GM18858 (cell line): ENCODE results near the gene GCDH.
"Not testable (repeated sequence)": the region's sequence is repeated elsewhere in the genome, so short reads cannot be mapped to it uniquely, and the experiment has no call there.

ENCODE experiments used
- ATAC-seq: cut with Tn5 transposase; IDR thresholded peaks from one replicate; pipeline ENCODE4 v1.9.1; 2021; ENCODE audit not compliant: unreplicated experiment

GCDH gene

DNA sequence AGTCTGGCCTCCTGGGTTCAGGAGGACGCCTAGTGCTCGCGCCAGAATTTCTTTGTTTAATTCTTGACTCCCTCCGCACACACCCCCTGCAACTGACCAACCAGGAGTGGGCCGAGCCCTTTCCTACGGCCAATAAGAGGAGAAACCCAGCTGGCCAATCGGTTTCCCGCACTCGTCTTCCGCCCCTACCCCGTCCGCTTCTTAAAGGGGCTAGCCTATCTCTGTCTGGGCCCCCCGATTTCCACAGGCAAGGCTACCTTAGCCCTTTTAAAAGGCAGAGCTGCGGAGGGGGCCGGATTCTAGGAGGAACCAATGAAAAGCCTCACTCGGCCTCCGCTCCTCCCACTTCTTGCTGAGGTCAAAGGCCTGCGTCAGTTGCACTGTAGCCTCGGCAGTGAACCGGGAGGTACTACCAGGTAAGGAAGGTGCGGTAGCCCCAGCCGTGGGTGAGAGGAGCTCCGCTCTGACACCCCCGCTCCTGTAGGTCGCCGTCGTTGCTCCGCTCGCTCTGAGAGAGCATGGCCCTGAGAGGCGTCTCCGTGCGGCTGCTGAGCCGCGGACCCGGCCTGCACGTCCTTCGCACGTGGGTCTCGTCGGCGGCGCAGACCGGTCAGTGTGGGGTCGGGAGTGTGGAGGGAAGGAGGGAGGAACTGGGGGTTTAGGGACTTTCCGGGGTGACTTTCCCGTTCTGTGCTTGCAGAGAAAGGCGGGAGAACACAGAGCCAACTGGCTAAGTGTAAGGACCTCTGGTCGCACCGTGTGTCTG is at the start of gene GCDH:
GCDH (plus strand) TSS at position 374 of the 766 bp plus-strand sequence; CDS start at position 519, 145 bp downstream.
- peak; percentile 70 for ATAC-seq

DNA sequence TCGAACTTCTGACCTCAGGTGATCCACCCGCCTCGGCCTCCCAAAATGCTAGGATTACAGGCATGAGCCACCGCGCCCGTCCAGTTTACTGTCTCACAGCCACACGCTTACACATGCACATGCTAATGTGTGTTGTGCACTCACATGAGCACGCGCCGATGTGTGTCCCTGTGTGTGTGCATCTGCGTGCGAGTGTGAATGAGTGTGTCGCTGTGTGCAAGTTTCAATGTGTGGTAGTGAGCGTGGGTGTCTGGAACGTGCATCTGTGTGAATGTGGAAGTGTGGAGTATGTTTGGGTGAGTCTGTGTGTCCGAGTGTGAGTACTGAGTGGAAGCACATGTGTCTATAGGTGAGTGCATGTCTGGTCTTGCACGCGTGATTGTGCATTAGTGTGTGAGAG is 48.4 kb upstream of the GCDH start:
- ATAC-seq, result no peak

DNA sequence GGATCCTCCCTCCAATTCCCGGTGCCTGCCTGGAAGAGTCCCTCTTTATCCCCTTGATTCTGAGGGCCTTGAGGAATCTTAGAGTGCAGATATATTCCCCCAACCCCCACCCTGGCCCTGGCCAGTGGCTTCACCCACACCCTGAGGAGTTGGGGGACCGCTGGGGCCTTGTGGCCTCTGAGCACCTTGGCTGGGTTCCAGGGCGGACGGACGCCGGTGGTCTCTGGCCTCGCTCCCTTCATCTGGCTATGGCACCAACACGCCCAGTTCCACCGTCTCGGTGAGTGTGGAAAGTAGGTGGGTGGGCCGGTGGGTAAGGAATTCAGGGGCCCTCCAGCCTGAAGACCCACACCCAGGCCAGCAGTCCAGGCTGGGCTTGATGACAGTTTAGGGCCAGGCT is 47.6 kb upstream of the GCDH start:
- no peak for ATAC-seq

DNA sequence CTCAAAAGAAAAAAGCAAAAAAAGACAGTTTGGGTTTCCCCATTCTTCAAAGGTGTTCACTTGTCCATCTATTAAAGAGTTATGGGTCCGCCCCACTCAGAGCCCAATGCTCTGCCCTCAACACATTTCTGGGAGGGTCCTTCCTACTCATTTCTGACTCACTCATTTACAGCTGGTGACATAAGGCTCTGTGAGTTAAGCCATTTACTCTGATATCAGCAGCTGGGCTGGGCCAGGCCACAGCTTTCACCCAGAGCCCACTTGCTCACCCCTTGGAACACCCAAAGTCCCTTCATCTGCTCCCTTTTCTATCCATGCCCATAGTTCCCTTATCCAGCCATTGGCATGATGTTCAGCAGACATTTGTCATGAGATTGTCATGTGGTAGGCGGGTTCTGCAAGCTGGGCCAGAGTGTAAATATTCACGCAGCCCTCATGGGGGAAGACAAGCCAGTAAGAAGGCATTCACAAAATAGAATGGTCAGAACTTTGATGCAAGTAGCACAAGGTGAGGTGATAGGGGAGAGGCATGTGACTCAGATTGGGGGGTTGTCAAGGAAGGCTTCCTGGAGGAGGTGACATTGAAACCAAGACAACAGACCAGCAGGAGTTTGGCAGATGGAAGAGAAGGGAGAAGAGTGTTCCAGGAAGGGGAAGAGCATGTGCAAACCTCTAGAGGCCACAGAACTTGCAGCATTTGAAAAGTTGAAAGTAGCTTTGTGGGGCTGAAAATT is 46.8 kb upstream of the GCDH start:
- no peak for ATAC-seq

DNA sequence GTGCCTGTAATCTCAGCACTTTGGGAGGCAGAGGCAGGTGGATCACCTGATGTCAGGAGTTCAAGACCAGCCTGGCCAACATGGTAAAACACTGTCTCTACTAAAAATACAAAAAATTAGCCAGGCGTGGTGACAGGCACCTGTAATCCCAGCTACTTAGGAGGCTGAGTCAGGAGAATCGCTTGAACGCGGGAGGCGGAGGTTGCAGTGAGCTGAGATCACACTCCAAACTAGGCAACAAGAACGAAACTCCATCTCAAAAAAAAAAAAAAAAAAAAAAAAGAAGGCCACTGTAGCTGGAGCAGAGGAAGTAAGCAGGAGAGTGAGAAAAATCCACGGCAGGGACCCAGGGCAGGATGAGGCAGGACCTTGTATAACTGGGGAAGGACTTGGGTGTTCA is 44.3 kb upstream of the GCDH start:
- ATAC-seq, result not testable (repeated sequence)

DNA sequence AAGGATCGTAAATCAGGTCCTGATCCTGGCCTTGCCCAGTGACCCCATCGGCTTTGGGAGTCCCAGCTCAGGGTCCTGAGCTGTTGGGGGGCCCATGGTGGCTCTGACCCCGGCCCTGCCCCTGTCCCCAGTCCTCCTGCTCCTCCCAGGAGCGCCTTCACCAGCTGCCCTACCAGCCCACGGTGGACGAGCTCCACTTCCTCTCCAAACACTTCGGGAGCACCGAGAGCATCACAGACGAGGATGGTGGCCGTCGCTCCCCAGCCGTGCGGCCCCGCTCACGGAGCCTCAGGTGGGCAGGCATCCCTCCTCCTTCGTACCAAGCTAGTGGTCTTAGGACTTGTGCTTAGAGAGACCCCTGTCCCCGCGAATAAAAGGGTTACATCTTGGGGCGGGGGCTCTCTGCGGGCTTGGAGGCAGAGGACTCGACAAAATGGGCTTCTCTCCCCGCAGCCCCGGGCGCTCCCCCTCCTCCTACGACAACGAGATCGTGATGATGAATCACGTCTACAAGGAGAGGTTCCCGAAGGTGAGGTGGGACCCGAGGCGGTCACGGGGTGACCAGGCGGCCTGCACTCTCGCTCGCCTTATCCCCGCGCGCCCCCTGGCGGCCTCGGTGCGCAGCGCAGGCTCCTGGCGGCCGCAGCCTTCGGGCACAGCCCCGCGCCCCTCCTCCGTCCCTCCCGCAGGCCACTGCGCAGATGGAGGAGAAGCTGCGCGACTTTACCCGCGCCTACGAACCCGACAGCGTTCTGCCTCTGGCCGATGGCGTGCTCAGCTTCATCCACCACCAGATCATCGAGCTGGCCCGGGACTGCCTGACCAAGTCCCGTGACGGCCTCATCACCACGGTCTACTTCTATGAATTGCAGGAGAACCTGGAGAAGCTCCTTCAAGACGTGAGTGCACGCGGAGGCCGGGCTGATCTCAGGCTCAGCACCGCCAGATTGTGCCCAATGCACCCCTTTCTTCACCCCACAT is 43.5 kb upstream of the GCDH start:
- ATAC-seq, result no peak

DNA sequence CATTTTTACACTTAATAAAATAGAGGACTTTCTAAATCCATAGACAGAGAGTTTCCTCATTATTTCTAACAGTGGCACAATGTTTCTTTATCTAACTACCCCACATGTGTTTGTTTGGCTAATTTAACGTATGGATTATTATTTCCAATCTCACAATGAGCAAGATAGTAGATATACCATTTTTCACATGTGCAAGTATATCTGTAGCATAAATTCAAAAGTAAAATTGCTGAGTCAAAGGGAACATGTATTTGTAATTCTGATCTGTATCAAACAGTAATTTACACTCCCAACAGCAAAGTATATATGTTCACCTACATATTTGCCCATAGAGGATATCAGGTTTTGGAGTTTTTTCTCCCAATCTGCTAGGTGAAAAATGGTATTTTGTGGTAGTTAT is 34.3 kb upstream of the GCDH start:
- no peak for ATAC-seq

DNA sequence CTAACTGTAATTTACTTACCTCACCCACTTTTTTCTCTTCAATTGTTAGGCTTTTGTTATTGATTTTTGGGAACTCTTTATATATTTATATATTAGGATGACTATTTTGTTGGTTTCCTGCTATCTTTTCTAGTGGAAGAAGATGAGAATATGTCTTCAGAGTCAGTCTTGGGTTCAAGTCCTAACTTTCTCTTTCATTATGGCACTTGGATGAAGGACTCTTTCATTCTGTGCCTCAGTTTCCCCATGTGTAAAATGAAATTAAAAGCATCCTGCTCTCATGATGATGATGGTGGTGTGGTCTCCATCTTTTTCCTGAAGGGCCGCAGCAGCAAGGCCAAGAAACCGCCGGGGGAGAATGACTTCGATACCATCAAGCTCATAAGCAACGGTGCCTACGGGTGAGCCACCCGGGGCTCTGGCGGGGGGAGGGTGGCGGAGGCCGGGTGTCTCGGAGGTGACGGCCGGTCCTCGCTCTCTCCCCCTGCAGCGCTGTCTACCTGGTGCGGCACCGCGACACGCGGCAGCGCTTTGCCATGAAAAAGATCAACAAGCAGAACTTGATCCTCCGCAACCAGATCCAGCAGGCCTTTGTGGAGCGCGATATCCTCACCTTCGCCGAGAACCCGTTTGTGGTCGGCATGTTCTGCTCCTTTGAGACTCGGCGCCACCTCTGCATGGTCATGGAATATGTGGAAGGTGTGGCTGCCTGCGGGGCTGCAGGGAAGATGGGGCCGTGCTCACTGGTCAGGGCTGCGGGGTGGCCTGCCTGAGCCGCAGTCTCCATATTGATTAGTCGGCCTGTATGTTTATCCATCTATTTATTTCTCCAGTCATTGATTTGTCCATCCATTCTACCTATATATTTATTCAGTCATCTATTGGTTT is 32.7 kb upstream of the GCDH start:
- ATAC-seq, result no peak

DNA sequence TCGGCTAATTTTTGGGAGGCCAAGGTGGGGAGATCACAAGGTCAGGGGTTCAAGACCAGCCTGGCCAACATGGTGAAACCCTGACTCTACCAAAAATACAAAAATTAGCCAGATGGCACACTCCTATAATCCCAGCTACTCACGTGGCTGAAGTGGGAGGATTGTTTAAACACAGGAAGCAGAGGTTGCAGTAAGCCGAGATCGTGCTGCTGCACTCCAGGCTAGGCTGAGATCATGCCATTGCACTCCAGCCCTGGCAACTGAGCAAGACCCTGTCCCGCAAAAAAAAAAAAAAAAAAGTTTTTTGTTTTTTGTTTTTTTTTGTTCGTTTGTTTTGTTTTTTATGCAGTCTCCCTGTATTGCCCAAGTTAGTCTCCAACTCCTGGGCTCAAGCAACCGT is 31.4 kb upstream of the GCDH start:
- ATAC-seq, result no peak

DNA sequence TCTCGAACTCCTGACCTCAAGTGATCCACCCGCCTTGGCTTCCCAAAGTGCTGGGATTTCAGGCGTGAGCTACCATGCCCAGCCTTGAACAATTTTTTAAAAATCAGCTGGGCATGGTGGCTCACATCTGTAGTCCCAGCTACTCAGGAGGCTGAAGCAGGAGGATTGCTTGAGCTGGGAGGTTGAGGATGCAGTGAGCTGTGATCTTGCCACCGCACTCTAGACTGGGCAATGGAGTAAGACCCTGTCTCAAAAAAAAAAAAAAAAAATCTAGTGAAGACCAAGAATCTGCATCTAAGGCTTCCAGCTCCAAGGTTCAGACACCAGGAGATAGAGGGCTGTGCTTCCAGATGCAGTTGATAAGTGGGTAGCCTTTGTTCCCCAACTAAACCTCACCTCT is 26.8 kb upstream of the GCDH start:
- no peak for ATAC-seq

DNA sequence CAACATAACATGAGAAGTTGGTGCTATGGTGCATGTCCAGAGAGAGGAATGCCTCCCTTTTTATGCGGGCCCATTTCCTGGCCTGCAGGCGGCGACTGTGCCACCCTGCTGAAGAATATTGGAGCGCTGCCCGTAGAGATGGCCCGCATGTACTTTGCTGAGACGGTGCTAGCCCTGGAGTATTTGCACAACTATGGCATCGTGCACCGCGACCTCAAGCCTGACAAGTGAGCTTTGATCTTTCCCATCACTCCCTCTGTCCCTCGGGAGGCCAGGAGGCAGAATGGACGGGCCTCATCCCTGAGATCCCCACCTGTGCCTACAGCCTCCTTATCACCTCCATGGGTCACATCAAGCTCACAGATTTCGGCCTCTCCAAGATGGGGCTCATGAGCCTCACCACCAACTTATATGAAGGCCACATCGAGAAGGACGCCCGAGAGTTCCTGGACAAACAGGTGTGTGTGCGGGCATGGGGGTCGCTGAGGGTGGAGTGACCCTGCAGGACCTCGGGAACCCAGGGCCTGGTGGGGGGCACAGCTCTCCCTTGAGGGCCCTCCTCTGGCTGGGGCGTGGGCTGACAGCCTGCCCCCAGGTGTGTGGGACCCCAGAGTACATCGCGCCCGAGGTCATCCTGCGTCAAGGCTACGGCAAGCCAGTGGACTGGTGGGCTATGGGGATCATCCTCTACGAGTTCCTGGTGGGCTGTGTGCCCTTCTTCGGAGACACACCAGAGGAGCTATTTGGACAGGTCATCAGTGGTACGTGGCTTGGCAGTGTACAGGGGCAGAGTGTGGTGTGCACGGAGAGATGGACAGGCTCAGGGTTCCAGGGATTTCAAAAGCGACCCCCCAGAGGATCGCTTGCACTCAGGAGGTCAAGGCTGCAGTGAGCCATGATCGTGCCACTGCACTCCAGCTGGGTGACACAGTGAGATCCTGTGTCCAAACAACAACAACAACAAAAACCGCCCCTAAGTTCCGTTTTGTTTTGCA is 25.9 kb upstream of the GCDH start:
- ATAC-seq, result no peak

DNA sequence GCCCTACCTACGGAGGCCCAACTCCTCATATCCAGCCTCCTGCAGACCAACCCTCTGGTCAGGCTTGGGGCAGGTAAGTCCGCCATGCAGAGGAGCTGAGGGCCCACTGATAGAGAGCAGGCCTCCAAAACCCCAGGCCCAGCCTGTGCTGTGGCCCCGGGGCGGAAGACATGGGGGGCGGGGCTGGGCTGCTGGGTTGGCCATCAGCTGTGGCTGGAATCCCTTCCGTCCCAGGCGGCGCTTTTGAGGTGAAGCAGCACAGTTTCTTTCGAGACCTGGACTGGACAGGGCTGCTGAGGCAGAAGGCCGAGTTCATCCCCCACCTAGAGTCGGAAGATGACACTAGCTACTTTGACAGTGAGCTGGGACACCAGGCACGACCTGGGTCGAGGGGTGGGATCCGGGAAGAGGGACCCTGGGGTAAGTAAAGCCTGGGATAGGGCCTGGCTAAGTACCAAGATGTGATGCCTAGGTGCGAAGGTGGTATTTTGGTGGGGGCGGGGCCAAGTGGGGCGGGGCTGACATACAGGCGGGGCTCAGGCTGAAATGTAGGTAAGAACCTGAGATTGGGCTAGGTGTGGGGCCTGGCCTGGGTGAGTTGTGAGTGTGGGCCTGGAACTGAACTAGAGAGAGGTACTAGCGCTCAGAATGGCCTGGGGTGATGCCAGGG is 25.1 kb upstream of the GCDH start:
- no peak for ATAC-seq

DNA sequence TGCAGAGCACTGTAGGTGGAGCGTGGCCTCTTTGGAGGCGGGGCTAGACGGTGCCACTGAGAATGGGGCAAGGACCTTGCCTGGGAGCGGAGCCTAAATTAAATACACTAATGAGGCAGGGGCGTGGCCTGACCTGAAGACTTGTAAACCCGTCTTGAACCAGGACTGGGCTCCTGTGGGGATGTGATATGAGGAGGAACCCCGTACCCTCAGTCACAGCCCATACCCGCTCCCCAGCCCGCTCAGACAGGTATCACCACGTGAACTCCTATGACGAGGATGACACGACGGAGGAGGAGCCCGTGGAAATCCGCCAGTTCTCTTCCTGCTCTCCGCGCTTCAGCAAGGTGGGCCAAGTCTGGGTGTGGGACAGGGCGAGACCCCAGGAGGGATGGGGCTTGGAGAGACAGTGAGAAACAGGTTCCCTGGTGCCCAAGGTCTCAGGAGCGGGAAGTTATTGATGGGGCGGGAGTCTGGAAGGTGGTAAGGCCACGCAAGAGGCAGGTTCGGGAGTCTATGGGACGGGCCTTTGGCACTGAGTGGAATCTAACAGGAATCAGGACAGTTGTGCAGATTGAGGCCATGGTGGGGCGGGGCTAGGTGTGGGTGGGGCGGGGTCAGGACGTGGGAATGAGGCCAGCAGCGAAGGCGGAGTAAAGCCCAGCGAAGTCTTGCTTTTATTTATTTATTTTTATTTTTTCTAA is 24.4 kb upstream of the GCDH start:
- no peak for ATAC-seq

DNA sequence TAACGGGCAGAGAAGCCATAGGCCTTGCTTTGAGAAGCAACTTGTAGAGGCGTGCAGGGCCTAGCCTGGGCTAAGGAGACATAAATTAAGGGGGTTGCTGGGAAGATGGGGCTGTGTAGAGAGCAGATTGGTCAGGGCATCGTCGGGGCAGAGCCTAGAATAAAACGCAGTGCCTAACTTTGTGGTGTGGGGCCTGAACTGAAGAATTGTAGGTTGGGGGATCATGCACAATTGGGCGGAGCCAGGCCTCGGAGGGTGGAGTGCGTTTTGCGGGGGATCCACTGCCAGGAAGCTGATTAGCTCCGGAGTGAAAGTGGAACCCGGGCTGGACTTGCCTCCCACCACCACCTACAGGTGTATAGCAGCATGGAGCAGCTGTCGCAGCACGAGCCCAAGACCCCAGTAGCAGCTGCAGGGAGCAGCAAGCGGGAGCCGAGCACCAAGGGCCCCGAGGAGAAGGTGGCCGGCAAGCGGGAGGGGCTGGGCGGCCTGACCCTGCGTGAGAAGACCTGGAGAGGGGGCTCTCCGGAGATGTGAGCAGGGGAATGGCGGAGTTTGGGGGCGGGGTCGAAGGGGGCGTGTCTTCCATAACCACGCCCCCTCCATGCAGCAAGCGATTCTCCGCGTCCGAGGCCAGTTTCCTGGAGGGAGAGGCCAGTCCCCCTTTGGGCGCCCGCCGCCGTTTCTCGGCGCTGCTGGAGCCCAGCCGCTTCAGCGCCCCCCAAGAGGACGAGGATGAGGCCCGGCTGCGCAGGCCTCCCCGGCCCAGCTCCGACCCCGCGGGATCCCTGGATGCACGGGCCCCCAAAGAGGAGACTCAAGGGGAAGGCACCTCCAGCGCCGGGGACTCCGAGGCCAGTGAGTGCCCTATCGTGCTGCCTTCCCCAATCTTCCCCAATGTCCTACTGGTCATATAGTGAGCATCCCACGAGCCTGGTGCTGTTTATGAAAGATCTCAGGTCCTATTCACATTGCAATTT is 23.6 kb upstream of the GCDH start:
- no peak for ATAC-seq

DNA sequence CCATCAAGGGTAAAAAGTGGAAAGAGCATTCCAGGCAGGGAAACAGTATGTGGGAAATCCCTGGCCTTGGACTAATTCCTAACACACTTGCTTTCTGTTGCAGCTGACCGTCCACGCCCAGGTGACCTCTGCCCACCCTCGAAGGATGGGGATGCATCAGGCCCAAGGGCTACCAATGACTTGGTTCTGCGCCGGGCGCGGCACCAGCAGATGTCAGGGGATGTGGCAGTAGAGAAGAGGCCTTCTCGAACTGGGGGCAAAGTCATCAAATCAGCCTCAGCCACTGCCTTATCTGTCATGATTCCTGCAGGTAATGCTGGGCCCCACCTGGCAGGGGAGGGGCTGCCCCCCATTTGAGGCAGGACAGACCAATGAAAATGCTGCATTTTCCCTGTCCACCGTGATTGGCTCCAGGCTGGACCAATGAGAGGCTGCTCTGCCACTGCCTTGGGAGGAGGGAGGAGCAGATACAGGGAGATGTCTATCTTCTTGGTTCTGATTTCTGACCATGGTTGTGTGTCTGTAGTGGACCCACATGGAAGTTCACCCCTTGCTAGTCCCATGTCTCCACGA is 22.3 kb upstream of the GCDH start:
- no peak for ATAC-seq

DNA sequence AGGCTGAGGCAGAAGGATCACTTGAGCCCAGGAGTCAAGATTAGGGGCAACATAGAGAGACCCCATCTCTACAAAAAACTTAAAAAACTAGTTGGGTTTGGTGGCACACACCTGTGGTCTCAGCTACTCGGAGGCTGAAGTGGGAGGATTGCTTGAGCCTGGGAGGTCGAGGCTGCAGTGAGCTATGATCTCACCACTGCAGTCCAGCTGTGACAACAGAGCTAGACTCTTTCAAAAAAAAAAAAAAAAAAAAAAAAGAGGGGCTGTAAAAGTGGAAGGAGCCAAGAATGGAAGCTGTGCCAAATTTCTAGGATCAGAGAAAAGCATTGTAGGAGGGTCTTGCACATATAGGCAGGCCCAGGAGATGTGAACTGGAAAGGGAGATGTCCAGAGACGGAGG is 19.3 kb upstream of the GCDH start:
- ATAC-seq, result no peak

DNA sequence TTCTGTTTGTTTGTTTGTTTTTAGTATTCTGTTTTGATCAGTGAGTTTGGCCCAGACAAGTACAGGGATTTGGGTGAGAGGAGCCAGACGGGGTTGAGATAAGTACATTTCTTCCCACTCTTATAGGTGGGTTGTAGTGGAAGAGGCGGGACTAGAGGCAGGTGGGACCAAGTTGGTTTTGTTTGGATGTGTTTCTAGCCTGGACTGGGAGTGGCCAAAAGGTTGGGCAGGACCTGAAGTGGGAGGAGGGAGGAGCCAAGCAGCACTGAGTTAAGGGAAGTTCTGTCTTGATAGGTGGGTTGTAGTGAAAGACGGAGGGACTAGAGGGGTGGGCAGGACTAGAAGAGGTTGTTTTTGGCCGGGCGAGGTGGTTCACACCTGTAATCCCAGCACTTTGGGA is 18.7 kb upstream of the GCDH start:
- ATAC-seq, result no peak
